Measurements from ENCODE around the gene SEC31B. TPM values are rescaled to one million over a fixed set of nuclear protein-coding genes. Genes with fewer than 3 reads are reported as not detected.

SEC31B gene
- total and polyA plus RNA-seq, 2 donors (not counting 3 experiments of a cell fraction or from before 2014, with no cell fraction given): 11.1 to 14.4 TPM

DNA sequence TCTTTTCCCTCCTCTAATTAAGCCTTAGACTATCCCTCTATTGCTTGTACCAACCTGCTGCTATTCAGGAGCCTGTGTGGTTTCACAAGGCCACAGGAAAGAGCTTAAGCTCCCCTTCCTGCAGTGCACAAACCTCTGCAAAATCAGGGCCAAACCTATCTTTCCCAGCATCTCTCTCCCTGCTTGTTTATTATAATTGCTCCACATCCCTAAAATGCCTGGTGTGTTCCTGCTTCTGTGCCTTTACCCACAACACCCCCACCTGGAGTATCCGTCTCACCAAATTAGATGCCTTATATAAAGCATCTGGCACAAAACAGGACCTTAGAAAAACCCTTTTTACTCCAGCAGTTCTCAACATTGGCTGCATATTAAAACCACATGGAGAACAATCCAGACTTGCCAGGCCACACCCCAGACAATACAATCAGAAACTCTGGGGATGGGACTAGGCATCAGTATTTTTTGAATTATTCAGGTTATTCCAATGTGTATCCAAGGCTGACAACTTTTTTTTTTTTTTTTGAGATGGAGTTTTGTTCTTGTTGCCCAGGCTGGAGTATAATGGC is 16.7 kb downstream of the SEC31B start:
- Histone ChIP-seq H3K9me3 (replicated peaks; ENCODE audit: control insufficient read depth, insufficient read depth, low read length) (no peaks in the 10 kb centered on the region), H3K4me2 (ENCODE audit: insufficient read depth, low read length) (no peak overlapping the region), H3K9me1 (replicated peaks; ENCODE audit: control insufficient read depth, extremely low read depth, insufficient read depth, low read length) (no peaks in the 10 kb centered on the region), H3K4me1 (ENCODE audit: control insufficient read depth, extremely low read depth, insufficient read depth, low read length) (no peaks in the 10 kb centered on the region), H3K9ac (replicated peaks; ENCODE audit: extremely low read depth, insufficient read depth, low read length) (no peak overlapping the region), H2AFZ (ENCODE audit: low read depth, low read length) (no peak overlapping the region), H3K27ac (ENCODE audit: insufficient read depth, low read depth, low read length) (no peak overlapping the region), H3K27me3 (ENCODE audit: control insufficient read depth in 2 of 2, insufficient read depth in 2 of 2, low read length in 2 of 2) (no peaks in the 10 kb centered on the region), H3K4me3 (replicated peaks in 1 of 3; ENCODE audit: insufficient read depth in 1 of 3, low read depth in 1 of 3, low read length in 3 of 3) (no peak overlapping the region), H4K20me1 (replicated peaks; ENCODE audit: control insufficient read depth, extremely low read depth, insufficient read depth, low read length) (no peaks in the 10 kb centered on the region), H3K79me2 (ENCODE audit: control insufficient read depth, insufficient read depth, low read length) (no peaks in the 10 kb centered on the region), H3K36me3 (ENCODE audit: control insufficient read depth in 2 of 2, extremely low read depth in 1 of 2, insufficient read depth in 2 of 2, low read length in 2 of 2) (peaks cover 0 to 5% of the 10 kb centered on the region in 2 experiments)
- POLR2A ChIA-PET: no interaction called here
- intact Hi-C loops (cut with micrococcal nuclease) (no loop called here), dilution Hi-C loops (cut with MboI; ENCODE audit: extremely low pct_ligation_motif_present, low sequenced_read_pairs) (no loop called here)
- DNase-seq (ENCODE audit: low read depth, low spot score) (no peak), FAIRE-seq (peak; percentile 46)
- BruUV-seq (replicated peaks): no TSS peak
- CTCF ChIA-PET: interaction anchor here (1.0 to 1.3 kb wide), 2 partner anchors 10 to 21 kb away, joined by 3 to 4 read pairs; no protein-coding TSS in a partner anchor
- TF ChIP-seq FOS (IDR thresholded peaks at IDR 0.05; ENCODE audit: borderline replicate concordance, insufficient read depth, low read length) (no peak), GATA2 (IDR thresholded peaks at IDR 0.05; ENCODE audit: insufficient read depth, insufficient read length, low read depth, low read length) (no peak), JUN (IDR thresholded peaks at IDR 0.05; ENCODE audit: borderline replicate concordance, insufficient read depth, insufficient read length, low read depth) (no peak), POLR2A (IDR thresholded peaks at IDR 0.05; ENCODE audit: low read depth, low read length) (no peak), EZH2 (IDR thresholded peaks at IDR 0.05; ENCODE audit: borderline replicate concordance, low read depth, low read length, severe bottlenecking) (no peak), MYC (IDR thresholded peaks at IDR 0.05; ENCODE audit: low read depth, low read length) (no peak), POLR2AphosphoS5 (IDR thresholded peaks at IDR 0.05; ENCODE audit: insufficient read depth, low read depth, low read length) (no peak)
- TF ChIP-seq, protein P1, sequence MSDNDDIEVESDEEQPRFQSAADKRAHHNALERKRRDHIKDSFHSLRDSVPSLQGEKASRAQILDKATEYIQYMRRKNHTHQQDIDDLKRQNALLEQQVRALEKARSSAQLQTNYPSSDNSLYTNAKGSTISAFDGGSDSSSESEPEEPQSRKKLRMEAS (IDR thresholded peaks at IDR 0.05; ENCODE audit: insufficient read depth, insufficient read length): no peak
- TF ChIP-seq, protein P2, sequence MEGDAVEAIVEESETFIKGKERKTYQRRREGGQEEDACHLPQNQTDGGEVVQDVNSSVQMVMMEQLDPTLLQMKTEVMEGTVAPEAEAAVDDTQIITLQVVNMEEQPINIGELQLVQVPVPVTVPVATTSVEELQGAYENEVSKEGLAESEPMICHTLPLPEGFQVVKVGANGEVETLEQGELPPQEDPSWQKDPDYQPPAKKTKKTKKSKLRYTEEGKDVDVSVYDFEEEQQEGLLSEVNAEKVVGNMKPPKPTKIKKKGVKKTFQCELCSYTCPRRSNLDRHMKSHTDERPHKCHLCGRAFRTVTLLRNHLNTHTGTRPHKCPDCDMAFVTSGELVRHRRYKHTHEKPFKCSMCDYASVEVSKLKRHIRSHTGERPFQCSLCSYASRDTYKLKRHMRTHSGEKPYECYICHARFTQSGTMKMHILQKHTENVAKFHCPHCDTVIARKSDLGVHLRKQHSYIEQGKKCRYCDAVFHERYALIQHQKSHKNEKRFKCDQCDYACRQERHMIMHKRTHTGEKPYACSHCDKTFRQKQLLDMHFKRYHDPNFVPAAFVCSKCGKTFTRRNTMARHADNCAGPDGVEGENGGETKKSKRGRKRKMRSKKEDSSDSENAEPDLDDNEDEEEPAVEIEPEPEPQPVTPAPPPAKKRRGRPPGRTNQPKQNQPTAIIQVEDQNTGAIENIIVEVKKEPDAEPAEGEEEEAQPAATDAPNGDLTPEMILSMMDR (IDR thresholded peaks at IDR 0.05; ENCODE audit: extremely low read depth in 1 of 2, insufficient read depth in 1 of 2, low read depth in 1 of 2, low read length in 2 of 2): no peak

Measured in endothelial cell of umbilical vein (primary cell).